ENCODE results near the gene FAM156A.
"Not testable (repeated sequence)": the region's sequence is repeated elsewhere in the genome, so short reads cannot be mapped to it uniquely, and the experiment has no call there.

FAM156A gene

GRCh38 chrX:52966993-52967738 lies 8.8 kb upstream of the FAM156A start:
- DNase-seq: not testable (repeated sequence)

- not testable (repeated sequence) for DNase-seq
Measured at GRCh38 chrX:52958961-52959360, 643 bp upstream of the FAM156A start.

- DNase-seq: not testable (repeated sequence)
Measured at GRCh38 chrX:52949884-52950283, 8.4 kb downstream of the FAM156A start.

- DNase-seq: not testable (repeated sequence)
Measured at GRCh38 chrX:52949325-52949724, 9.0 kb downstream of the FAM156A start.

GRCh38 chrX:52948265-52948664 lies 10.1 kb downstream of the FAM156A start:
- not testable (repeated sequence) for DNase-seq

GRCh38 chrX:52947501-52947900 lies 10.8 kb downstream of the FAM156A start:
- not testable (repeated sequence) for DNase-seq

GRCh38 chrX:52945838-52946494 lies 12.4 kb downstream of the FAM156A start:
- DNase-seq: not testable (repeated sequence)

GRCh38 chrX:52941728-52942127 lies 16.6 kb downstream of the FAM156A start:
- DNase-seq: not testable (repeated sequence)

- DNase-seq: not testable (repeated sequence)
Measured at GRCh38 chrX:52940704-52941103, 17.6 kb downstream of the FAM156A start.

- DNase-seq: not testable (repeated sequence)
Measured at GRCh38 chrX:52935470-52935784, 22.9 kb downstream of the FAM156A start.

- DNase-seq: peak; percentile 96
Measured at GRCh38 chrX:52934704-52935469, 23.4 kb downstream of the FAM156A start.

- no peak for DNase-seq
Measured at GRCh38 chrX:52933976-52934703, 24.2 kb downstream of the FAM156A start.

- no peak for DNase-seq
Measured at GRCh38 chrX:52933213-52933612, 25.1 kb downstream of the FAM156A start.

GRCh38 chrX:52930214-52930613 lies 28.1 kb downstream of the FAM156A start:
- not testable (repeated sequence) for DNase-seq

GRCh38 chrX:52923781-52924241 lies 34.5 kb downstream of the FAM156A start:
- DNase-seq: no peak

- DNase-seq: not testable (repeated sequence)
Measured at GRCh38 chrX:52914704-52915103, 43.6 kb downstream of the FAM156A start.

GRCh38 chrX:52913681-52914080 lies 44.6 kb downstream of the FAM156A start:
- DNase-seq: not testable (repeated sequence)

- DNase-seq: not testable (repeated sequence)
Measured at GRCh38 chrX:52909313-52909969, 48.9 kb downstream of the FAM156A start.

GRCh38 chrX:52907900-52908299 lies 50.4 kb downstream of the FAM156A start:
- not testable (repeated sequence) for DNase-seq

GRCh38 chrX:52907137-52907536 lies 51.2 kb downstream of the FAM156A start:
- DNase-seq: not testable (repeated sequence)

GRCh38 chrX:52906072-52906471 lies 52.2 kb downstream of the FAM156A start:
- not testable (repeated sequence) for DNase-seq

- DNase-seq: not testable (repeated sequence)
Measured at GRCh38 chrX:52905531-52905930, 52.8 kb downstream of the FAM156A start.

All from eye (tissue), 1 donor.